OCI-LY1 (cell line): ENCODE data around the gene CFAP90.
A peak's percentile ranks its signal among the peaks of the same experiment; 100 is the strongest.

Experiments used
- H2AFZ ChIP-seq: fragments of 200-600 bp; sonication (generic), shearing (Covaris generic); 2 replicates; pipeline ENCODE4 v1.6.0; 2014; ENCODE audit warnings: antibody characterized with exemption, mild to moderate bottlenecking, low read length
- H3F3A ChIP-seq: fragments of 200-600 bp; sonication (generic), shearing (Covaris generic); 2 replicates; pipeline ENCODE4 v1.6.0; 2014; ENCODE audit warnings: mild to moderate bottlenecking, antibody characterized with exemption, low read length, moderate library complexity; ENCODE audit not compliant: insufficient read depth
- H3K27ac ChIP-seq: fragments of 200-600 bp; sonication (generic); 2 replicates; pipeline ENCODE4 v1.5.1; 2014; ENCODE audit warnings: low read length, mixed run types, mild to moderate bottlenecking, low read depth; ENCODE audit not compliant: poor library complexity, severe bottlenecking
- H3K27me3 ChIP-seq: fragments of 200-600 bp; sonication (generic); 2 replicates; pipeline ENCODE4 v1.6.0; 2014; ENCODE audit warnings: antibody characterized with exemption, mild to moderate bottlenecking, low read length, moderate library complexity; ENCODE audit not compliant: insufficient read depth
- H3K36me3 ChIP-seq: fragments of 200-600 bp; sonication (generic); 2 replicates; pipeline ENCODE4 v1.6.1; 2014; ENCODE audit warnings: mild to moderate bottlenecking, antibody characterized with exemption, low read length, moderate library complexity, mixed read lengths; ENCODE audit not compliant: insufficient read depth
- H3K4me1 ChIP-seq: fragments of 200-600 bp; sonication (generic); 2 replicates; pipeline ENCODE4 v1.5.1; 2014; ENCODE audit warnings: mild to moderate bottlenecking, low read length, moderate library complexity; ENCODE audit not compliant: insufficient read depth, severe bottlenecking
- H3K4me2 ChIP-seq: fragments of 200-600 bp; sonication (generic), shearing (Covaris generic); 2 replicates; pipeline ENCODE4 v1.6.1; 2014; ENCODE audit warnings: low read length
- H3K4me3 ChIP-seq: fragments of 200-600 bp; sonication (generic); 2 replicates; pipeline ENCODE4 v1.5.1; 2014; ENCODE audit warnings: low read length, low read depth, mild to moderate bottlenecking, mixed read lengths; ENCODE audit not compliant: poor library complexity, severe bottlenecking
- H3K79me2 ChIP-seq: fragments of 200-600 bp; shearing (Covaris generic); 2 replicates; pipeline ENCODE4 v1.6.1; 2016; ENCODE audit warnings: mixed run types, low read length, mixed read lengths; ENCODE audit not compliant: insufficient read depth
- H3K9ac ChIP-seq: fragments of 200-600 bp; sonication (generic), shearing (Covaris generic); 2 replicates; pipeline ENCODE4 v1.6.1; 2014; ENCODE audit warnings: mild to moderate bottlenecking, low read length, mixed read lengths
- H3K9me2 ChIP-seq: fragments of 200-600 bp; sonication (generic), shearing (Covaris generic); 2 replicates; pipeline ENCODE4 v1.6.1; 2014; ENCODE audit warnings: low read depth, mild to moderate bottlenecking, low read length, mixed read lengths
- H3K9me3 ChIP-seq: fragments of 200-600 bp; shearing (Covaris generic); 2 replicates; pipeline ENCODE4 v1.6.1; 2014; ENCODE audit warnings: low read length, mixed read lengths
- H4K20me1 ChIP-seq: fragments of 200-600 bp; sonication (generic), shearing (Covaris generic); 2 replicates; pipeline ENCODE4 v1.6.0; 2016; ENCODE audit warnings: mild to moderate bottlenecking, low read length; ENCODE audit not compliant: insufficient read depth
- EZH2 ChIP-seq: fragments of 200-600 bp; sonication (generic), shearing (Covaris generic); IDR thresholded peaks from 2 replicates; pipeline ENCODE4 v1.8.0; 2017; ENCODE audit warnings: borderline replicate concordance, mixed run types, mild to moderate bottlenecking, antibody characterized with exemption, low read length, moderate library complexity, mixed read lengths
- TF ChIP-seq, protein P1 (sequence below): fragments of 200-600 bp; sonication (generic), shearing (Covaris generic); IDR thresholded peaks from 2 replicates; pipeline ENCODE4 v1.5.1; 2017; ENCODE audit warnings: mild to moderate bottlenecking, antibody characterized with exemption, low read length, moderate library complexity, mixed read lengths

Gene CFAP90

DNA sequence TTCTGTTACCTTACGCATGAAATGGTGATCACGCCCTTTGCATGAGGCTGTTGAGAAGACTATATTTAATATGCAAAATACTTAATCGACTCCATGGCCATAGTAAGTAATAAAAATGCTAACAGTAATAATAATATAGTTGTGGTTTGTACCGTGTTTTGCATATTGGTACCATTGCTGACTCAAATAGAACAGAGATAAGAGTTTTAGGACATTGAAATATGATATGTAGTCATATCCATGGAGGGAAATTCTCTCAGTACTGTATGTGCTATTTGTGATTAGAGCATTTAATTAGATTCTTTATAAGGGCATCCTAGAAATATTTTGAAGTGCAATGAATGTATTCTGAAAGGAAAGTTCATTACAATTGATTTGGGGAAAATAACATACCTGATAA, 41.9 kb downstream of the CFAP90 start:
- Histone ChIP-seq H3K9ac (no peak overlapping the region), H3K27ac (no peak overlapping the region), H3K27me3 (no peaks in the 10 kb centered on the region), H3K36me3 (no peaks in the 10 kb centered on the region), H3K4me1 (no peaks in the 10 kb centered on the region), H3K4me3 (no peak overlapping the region), H3K4me2 (no peak overlapping the region), H3K9me2 (no peaks in the 10 kb centered on the region), H2AFZ (no peak overlapping the region), H3K9me3 (no peaks in the 10 kb centered on the region), H4K20me1 (no peaks in the 10 kb centered on the region), H3K79me2 (no peaks in the 10 kb centered on the region), H3F3A (no peaks in the 10 kb centered on the region)
- TF ChIP-seq, protein P1, sequence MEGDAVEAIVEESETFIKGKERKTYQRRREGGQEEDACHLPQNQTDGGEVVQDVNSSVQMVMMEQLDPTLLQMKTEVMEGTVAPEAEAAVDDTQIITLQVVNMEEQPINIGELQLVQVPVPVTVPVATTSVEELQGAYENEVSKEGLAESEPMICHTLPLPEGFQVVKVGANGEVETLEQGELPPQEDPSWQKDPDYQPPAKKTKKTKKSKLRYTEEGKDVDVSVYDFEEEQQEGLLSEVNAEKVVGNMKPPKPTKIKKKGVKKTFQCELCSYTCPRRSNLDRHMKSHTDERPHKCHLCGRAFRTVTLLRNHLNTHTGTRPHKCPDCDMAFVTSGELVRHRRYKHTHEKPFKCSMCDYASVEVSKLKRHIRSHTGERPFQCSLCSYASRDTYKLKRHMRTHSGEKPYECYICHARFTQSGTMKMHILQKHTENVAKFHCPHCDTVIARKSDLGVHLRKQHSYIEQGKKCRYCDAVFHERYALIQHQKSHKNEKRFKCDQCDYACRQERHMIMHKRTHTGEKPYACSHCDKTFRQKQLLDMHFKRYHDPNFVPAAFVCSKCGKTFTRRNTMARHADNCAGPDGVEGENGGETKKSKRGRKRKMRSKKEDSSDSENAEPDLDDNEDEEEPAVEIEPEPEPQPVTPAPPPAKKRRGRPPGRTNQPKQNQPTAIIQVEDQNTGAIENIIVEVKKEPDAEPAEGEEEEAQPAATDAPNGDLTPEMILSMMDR: no peak
- no peak for TF ChIP-seq EZH2

DNA sequence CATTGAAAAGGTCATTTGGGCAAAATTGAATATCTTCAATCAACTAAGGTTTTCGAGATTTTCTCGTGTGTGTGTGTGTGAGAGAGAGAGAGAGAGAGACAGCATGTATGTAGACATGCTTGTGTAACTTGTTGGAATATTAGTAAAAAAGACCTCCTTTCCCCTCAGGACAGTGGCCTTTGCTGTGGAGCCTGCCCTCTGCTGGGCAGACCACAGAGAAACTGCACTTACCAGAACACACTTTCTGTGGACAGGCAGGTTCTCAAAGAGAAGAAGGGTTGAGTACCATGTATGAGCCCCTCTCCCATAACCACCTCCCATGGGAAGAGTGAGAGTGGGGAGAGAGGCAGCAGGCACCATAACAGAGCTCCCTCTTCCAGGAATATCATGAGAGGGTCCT, 45.6 kb downstream of the CFAP90 start:
- H3K4me1 ChIP-seq: no peaks in the 10 kb centered on the region
- H3K9ac ChIP-seq: no peak overlapping the region
- no peak overlapping the region for H3K27ac ChIP-seq
- H3K79me2 ChIP-seq: no peaks in the 10 kb centered on the region
- H3K4me3 ChIP-seq: no peak overlapping the region
- H3K27me3 ChIP-seq: no peaks in the 10 kb centered on the region
- H3F3A ChIP-seq: no peaks in the 10 kb centered on the region
- TF ChIP-seq, protein P1: peak; percentile 31; the same call in 1 of the 2 replicates
- TF ChIP-seq EZH2: no peak
- no peaks in the 10 kb centered on the region for H4K20me1 ChIP-seq
- H3K4me2 ChIP-seq: no peak overlapping the region
- no peak overlapping the region for H2AFZ ChIP-seq
- no peaks in the 10 kb centered on the region for H3K9me2 ChIP-seq
- no peaks in the 10 kb centered on the region for H3K9me3 ChIP-seq
- no peaks in the 10 kb centered on the region for H3K36me3 ChIP-seq

DNA sequence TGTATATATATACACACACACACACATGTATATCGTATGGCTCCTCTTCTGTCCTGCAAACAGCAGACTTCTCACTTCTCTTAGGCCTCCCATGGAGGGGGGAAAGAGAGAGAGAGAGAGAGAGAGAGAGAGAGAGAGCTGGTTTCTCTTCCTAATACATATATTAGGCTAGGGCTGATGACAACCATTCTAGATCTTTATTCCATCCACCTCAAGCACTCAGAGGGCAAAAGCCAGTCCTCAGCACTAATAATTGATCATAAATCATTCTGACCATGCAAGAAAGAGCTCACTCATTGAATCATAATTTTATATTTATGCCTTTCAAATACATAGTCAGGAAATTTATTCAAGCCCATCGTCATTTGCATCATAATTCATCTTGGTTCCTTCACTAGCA, 47.0 kb downstream of the CFAP90 start:
- Histone ChIP-seq H3K79me2 (no peaks in the 10 kb centered on the region), H3K36me3 (no peaks in the 10 kb centered on the region), H4K20me1 (no peaks in the 10 kb centered on the region), H3K4me3 (no peak overlapping the region), H3K9me2 (no peaks in the 10 kb centered on the region), H3K4me2 (no peak overlapping the region), H3K4me1 (no peaks in the 10 kb centered on the region), H2AFZ (no peak overlapping the region), H3K27ac (no peak overlapping the region), H3K27me3 (no peaks in the 10 kb centered on the region), H3K9me3 (no peaks in the 10 kb centered on the region), H3F3A (no peaks in the 10 kb centered on the region), H3K9ac (no peak overlapping the region)
- TF ChIP-seq EZH2: no peak
- TF ChIP-seq, protein P1: no peak
